Vagina (tissue), 2 donors: ENCODE data around the gene EVL.

Experiments
- CTCF ChIP-seq, 3 experiments: fragments of 450-650 bp in 2 of 3; fragments of 200-600 bp in 1 of 3; sonication (generic) in 1 of 3; IDR thresholded peaks; one replicate each; pipeline ENCODE4 v1.5.1; 2017 to 2019; ENCODE audit warnings: antibody characterized with exemption in 3 of 3, mild to moderate bottlenecking in 2 of 3, moderate library complexity in 2 of 3
- POLR2A ChIP-seq, 2 donors: fragments of 450-650 bp; IDR thresholded peaks; one replicate each; pipeline ENCODE4 v1.6.1; 2017; ENCODE audit warnings: antibody characterized with exemption in 2 of 2, mild to moderate bottlenecking in 2 of 2, moderate library complexity in 2 of 2

- no peak for TF ChIP-seq CTCF (IDR thresholded peaks at IDR 0.05)
- no peak for TF ChIP-seq POLR2A (IDR thresholded peaks at IDR 0.05)
Observed at GRCh38 chr14:100131181-100131580, 66.0 kb downstream of the EVL start.
